HT-29 (cell line): Measurements from ENCODE around the gene COBLL1. TPM values are rescaled to one million over a fixed set of nuclear protein-coding genes. Genes with fewer than 3 reads are reported as not detected.

Source experiments
- DNase-seq: peaks from one replicate; pipeline ENCODE4 v3.0.0-alpha.2; 2015; ENCODE audit warnings: low spot score
- total RNA-seq: library from RNA; depleted of rRNA; stranded (reverse); fragments of >200 nt; shearing (Covaris generic); gene quantifications from 2 replicates; pipeline ENCODE4 v1.2.3, GENCODE V29; 2014

Gene COBLL1
- total RNA-seq, 1 experiment from 2014 or later, result 12.4 TPM

DNA sequence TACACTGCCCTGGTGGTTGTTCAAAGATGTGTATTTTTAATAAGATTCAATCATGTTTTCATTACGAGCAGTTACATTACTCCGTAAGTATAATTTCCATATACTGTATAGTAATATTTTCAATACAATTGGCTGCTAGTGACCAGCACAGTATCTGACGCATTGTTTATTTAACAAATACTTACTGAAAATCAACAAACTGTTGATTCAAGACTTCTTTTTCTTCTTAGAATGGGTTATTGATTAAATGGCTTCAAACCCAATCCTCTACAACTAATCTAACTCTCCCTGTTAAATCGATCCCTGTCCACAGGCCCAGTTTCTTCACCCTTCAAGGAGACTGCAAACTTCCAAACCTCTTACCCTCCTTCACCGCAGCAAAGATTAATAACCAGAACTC is 18.5 kb downstream of the COBLL1 start:
- no peak for DNase-seq

DNA sequence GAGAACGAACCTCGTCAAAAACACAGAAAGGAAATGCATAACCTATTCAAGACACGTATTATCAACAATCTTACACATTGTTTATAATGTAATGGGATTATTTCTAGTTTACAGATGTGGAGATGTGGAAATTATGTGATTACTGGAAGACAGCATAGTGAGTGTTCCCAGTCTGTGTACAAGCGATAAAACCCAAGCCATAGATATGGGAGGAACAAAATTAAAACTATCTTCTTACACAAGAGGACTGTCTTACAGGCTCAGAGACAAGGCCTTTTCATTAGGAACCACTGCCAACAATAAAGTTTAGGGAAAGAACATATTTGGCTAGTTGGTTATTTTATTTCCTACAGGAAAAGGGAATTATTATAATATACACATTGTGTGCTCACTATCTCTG is 20.3 kb downstream of the COBLL1 start:
- DNase-seq, result no peak

DNA sequence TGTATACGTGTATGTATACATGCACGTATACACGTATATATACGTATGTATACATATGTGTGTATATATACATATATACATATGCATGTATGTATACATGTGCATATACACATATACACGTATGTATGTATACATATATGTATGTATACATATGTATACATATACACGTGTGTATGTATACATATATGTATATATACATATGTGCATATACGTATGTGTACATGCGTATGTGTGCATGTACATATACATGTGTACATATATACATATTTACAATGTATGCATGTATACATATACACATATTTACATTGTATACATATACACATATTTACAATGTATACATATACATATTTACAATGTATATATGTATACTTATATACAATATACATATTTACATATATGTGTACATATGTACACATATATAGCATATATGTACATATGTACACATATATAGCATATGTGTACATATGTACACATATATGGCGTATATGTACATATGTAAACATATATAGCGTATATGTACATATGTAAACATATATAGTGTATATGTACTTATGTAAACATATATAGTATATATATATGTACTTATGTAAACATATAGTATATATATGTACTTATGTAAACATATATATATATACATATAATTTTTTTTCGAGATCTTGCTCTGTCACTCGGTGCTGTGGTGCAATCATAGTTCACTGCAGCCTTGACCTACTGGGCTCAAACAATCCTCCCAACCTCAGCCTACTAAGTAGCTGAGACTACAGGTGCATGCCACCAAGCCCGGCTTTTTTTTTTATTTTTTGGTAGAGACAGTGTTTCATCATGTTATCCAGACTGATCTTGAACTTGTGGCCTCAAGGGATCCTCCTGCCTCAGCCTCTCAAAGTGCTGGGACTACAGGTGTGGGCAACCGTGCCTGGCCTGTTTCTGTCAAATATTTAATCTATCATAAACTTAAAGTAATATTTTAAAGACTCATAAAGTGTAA is 23.2 kb downstream of the COBLL1 start:
- no peak for DNase-seq

DNA sequence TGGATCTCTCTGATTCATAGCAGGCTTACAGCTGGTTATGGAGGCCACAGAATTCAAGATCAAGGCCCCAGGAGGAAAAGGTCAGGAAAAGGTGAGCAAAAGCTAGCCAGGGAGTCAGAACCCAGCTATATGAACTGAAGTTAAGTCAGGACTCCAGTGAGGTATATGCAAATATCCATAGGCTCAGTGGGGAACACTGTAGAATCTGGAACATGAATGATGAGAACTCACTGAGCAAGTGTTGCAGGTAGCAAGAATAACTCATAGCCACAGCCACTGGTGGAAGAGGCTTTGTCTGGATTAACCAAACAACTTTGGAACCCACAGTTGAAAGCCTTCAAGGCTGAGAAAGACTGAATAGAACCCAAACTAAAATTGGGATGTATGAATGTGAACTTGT is 24.7 kb downstream of the COBLL1 start:
- no peak for DNase-seq

DNA sequence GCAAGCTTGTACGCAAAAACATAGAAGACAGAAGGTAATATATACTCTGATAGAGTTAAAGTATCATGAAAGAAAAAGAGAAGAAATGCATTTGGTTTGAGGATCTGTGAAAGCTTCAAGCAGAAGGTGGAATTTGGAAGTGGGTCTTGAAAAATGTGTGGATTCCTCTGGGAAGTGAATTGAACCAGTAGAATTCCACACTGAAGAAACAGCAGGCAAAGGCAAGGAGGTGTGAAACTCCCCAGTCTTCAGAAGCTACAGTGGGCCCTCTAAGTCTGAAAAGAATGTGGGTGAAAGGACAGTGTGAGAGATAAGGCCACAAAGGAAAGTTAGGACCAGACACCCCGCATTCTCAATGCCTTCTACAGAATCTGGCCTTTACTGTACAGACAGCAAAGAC is 25.6 kb downstream of the COBLL1 start:
- no peak for DNase-seq

DNA sequence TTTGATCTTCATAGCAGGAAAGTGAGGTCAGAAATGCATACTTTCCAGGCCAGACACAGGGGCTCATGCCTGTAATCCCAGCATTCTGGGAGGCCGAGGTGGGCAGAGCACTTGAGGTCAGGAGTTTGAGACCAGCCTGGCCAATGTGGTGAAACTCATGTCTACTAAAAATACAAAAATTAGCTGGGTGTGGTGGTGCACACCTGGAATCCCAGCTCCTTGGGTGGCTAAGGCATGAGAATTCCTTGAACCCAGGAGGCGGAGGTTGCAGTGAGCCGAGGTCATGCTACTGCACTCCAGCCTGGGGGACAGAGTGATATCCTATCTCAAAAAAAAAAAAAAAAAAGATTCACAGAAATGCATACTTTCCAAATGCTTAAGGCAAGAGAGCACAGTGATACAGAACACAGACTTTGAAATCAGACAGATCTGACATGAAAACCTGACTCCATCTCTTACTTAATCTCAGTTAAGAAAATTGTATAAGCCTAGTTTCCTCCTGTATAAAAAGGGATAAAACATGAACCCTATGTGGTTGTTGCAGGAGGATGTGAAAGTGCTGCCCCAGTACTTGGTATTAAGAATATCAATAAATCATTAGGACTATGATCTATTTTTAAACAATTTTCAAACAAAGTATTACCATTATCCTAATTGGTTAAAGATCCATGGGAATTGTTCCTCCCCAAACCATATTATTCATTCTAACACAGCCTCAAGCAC is 26.4 kb downstream of the COBLL1 start:
- DNase-seq, result no peak

DNA sequence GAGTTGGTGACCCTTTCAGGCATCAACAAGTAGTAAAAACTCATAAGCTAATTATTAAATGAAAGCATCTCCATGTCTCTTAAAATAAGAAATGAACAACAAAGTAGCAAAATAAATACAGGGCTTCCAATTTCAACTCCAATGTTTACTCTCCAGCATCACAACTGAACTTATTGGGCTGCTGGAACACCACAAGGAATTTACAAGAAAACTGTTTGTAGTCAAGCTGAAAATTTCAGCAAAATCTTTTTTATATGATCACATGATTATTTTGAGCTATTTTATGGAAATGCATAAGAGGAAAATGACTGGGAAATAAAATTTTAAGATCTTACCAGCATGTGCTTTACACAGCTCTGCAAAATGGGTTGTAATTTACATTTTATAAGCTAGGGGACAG is 28.1 kb downstream of the COBLL1 start:
- DNase-seq, result no peak

DNA sequence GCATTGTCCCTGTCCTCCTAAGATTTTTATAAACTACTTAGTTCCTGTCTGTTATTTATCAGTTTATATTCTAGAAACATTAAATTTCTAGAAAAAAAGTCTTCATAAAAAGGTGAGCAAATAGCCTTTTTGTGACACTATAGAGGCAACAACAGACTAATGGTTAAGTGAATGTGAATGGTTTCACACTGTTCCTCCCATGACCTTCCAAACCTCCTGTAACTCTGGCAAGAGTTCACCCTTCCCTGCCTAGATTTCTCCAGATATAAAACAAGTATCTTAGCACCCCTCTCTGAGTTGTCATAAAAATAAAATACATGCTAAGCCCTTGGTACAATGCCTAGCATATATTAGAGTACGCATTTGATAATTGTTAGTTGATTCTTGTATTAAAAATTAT is 29.2 kb downstream of the COBLL1 start:
- DNase-seq, result no peak

DNA sequence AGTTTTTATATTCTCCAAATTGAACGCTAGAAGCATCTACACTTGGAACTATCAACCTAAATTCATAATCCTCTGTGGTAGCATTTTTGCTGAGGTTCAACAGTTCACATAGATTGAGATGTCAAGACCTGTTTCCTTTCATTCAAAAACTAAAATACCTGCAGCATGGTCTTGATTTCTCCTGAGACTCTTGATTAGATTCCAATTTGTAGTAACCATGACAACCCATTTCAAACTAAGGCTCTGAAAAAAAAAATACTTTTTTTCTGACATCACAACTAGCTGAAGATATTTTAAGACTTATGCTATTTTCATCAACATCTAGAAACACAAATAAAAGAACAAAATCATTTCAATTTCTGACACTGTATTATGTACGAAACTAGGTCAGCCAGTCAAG is 29.8 kb downstream of the COBLL1 start:
- no peak for DNase-seq

DNA sequence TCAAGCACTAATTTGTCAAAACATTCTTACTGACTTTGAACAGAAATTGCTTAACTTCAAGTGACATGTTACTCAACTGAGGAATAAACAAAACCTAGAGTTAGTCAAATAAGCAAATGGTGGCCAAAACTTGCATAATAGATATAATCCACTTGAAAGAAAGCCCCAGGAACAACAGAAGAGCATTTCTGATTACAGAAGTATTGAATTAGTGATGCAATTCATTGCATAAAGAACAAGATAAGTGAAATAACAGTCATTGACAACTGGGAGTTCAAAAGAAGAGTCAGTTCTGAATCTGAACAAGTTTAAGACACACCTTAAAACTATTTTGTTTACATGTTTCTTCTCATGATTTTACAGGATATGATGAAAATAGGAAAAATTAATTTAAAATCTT is 30.8 kb downstream of the COBLL1 start:
- DNase-seq, result no peak

DNA sequence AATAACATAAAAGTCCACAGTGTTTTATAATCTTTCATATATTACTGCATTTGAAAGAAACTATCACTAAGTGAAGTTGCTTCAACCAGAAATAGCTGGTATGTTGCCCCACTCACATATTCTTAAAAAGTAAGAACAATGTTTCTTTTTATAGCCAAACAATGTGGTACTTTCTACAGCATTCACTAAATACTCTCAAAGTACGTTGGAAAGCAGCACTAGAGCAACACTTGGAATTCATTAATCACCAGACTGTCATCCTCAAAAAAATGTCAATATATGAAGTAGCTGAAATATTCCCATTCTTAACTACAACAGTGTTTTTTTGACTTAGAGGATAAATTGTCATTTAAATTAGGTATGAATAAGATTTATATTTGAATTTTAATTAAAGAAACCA is 32.8 kb downstream of the COBLL1 start:
- no peak for DNase-seq

DNA sequence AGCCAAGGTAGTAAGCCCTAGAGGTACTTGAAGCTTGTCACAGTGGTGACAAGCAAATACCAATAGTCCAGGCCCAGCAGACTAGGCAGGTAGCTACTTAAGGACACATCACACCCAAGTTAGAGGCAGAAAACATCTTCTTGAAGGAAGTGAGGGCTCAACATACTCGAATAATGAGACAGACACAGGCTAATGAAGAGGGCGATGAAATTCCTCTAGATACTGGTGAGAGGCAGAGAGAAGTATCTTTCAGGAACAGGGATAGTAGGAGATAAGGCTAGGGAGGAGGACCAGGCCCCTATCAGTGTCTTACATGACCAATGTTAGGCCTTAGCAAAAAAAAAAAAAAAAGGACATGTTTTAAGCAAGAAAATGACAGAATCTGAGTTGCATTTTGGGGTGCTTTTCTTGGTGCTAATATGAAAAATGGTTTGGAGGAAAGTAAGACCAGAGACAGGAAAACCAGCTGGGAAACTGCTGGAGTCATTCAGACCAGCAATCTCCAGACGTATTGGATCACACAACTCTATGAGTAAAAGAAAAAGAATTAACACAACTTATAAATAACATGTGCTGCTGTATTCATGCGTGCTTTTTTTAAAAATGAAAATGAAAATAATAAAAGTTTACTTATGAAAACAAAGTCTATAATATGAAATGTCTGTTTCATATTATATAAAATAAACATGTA is 37.7 kb downstream of the COBLL1 start:
- DNase-seq, result no peak

DNA sequence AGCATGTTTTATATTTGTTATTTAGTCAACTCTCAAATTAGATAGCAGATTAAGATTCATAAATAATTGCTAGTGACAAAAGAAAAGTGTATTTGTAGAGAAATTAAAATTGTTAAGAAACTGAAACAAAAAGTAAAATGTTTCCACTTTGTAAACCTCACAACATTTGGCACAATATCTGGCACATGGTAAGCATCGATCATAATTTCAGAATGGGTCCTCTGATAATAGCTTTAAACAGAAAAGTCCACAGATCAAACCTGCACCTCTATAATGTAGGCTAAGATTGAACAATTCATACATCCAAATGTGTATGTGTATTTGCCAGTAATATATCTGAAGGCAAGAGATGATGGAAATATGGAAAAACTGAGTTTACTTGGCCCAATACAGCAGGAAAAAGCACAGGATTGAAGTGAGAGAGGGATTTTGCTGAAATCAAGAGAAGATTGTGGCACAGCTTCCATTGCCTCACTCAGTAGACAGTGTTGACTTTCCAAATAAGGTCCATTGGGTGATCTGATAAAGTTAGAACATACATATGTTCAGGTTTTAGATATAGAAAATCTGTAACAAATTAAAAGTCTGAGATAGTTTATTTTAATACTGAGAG is 39.4 kb downstream of the COBLL1 start:
- DNase-seq, result no peak

DNA sequence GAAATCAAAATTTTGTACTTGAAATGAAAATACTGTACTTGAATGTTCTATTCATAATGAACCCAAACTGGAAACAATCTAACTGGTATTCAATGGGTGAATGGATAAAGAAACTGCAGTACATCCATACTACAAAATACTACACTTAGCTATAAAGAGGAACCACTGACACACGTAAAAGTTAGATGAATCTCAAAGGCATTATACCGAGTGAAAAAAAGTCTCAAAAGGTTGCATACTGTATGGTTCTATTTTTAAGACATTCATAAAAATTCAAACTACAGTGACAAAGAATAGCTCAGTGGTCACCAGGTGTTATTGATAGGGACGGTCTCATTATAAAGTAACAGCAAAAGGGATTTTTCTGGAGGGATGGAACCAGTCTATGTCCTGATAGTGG is 41.1 kb downstream of the COBLL1 start:
- DNase-seq, result no peak

DNA sequence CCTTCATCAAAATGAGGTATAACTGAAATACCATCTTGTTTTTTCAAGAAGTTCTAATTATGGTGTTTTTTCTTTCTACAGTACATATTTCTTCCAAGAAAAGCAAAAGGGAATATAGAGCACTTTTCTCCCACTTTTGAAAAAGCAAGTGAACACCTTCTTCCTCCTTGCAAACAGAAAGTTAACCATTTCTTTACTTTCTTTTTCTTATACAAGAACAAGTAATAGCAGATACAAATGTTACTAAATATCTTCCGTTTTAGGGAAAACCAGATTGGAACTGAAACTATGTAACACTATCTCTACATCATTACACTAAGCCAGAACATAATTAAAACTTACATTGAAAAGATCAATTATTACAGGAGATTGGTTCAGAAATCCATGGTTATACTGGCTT is 44.0 kb downstream of the COBLL1 start:
- no peak for DNase-seq

DNA sequence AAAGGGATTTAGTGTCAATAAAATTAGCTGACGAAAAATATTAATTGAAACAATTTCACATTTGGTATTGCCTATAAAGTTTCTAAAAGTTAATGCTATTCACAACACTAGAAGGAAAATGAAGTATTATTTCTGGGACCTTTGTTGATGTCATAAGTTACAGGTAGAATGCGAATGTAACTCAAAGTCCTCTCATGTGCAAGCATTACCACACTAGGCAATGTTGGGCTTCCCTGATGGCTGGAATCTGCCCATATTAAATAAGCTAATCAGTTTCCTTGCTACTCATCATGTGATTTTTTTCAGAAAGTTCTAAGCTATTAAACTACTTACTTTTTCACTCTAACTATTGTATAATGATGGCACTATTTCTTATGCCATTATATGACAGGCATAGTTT is 44.6 kb downstream of the COBLL1 start:
- no peak for DNase-seq

DNA sequence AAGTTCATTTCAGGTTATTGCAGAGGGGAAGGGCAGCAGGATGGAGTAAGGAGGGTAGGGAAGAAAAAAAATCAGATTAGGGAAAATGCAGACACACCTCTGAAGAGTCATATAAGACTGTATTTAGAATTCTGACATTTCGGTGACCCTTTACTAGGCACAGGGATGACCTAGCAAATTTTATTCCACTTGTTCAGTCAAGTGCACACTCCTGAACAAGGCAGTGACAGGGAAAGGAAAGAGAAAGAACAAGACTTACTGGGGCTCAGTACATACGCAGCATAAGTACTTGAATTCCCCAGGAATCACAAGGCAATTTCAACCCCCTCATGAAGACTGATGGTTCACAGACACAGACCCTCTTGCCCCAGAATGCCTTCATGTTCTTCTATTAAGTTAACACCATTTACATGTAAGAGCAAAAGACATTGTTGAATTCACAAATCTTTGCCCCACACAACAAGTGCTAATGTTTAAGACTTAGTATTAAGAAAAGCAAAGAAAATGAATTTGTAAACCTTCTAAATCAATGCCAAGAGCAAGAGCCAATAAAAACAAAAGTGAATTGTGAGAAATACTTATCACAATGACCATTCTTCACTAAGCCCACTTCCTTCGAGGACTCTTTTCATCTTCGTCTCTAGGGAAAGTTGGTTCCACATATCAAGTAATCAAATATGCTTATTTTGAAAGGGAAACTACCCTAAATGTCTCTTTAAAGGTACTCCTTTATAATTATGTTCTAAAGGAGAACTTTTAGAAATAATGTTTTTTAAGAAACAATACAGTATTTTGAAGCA is 47.0 kb downstream of the COBLL1 start:
- no peak for DNase-seq

DNA sequence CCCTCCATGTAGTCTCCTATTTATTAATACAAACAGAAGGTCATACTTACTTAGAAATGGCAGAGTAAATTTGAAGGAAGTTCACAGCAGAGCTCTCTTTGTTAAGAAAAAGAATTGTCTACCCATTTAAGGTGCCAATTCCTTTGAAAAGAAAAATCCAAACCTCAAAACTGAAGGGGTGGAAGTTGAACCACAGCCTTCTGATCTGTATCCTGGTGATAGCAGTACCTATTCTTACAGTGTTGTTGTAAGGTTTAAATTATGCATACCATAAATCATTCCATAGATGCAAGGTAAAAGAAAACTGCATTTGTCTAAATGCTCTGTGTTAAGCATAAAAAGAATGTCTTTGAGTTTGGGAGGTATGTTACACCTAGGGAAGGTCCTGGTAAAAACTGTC is 47.6 kb downstream of the COBLL1 start:
- DNase-seq, result no peak

DNA sequence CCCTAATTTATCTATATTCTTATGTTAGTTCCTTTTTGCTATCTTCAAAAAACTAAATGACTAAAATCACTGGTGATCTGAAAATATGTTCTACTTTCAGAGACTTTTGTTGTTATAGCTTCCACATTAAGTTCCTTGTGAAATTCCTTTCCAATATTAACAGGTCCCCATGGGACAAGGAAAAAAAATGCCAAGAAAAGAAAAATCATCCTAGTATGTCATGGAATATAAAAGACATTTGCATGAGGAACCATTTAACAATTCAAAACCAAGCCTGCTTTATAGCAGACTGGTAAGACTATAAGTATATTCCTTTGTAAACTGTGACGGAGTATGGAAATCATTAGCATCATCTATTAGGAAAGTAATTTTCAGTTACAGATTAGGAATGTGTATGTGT is 48.1 kb downstream of the COBLL1 start:
- no peak for DNase-seq

DNA sequence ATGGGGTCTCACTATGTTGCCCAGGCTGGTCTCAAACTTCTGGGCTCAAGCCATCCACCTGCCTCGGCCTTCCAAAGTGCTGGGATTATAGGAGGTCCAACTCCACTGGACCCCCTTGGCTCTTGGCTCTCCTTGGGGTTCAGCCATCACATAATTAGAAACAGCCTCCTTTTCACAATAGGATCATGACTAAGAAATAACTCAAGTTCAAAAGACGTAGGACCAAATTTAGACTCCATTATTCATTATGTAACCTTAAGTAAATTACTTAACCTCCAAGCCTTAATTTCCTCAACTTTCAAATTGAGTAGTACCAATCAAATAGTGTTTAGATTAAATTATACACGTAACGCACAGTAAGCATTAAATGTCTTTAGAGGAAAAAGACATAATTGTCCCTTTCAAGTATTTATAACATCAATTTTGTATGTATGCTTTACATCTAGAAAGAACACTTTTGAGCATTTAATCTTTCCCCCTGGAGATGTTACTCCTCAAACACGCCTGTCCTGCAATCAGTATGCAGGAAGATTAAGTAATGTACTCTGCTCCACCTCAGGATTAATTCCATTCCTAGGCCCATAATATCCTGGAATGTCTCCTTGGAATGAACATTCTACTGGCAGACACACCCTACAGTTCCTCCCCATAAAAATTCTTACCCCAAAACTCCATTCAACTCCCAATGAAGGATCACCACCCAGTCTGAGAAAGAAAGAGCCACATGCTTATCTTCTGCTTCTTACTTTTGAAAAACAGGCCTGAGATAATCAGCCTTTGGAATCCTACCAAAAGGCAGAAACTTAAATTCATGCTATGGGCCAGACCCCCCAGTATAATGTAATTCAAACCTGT is 49.1 kb downstream of the COBLL1 start:
- no peak for DNase-seq
